SK-N-SH (cell line): ENCODE measurements around the gene VANGL2.

Source experiments
- MXI1 ChIP-seq: IDR thresholded peaks from 2 replicates; pipeline ENCODE4 v1.6.1; 2012; ENCODE audit warnings: mild to moderate bottlenecking, low read depth, low read length, improper control_type of control experiment
- POLR2AphosphoS5 ChIP-seq: IDR thresholded peaks from 2 replicates; pipeline ENCODE4 v1.6.1; 2012; ENCODE audit warnings: low read depth, low read length
- TAF1 ChIP-seq: IDR thresholded peaks from 2 replicates; pipeline ENCODE4 v1.6.1; 2012; ENCODE audit warnings: low read depth, mild to moderate bottlenecking, low read length, moderate library complexity, borderline replicate concordance
- TF ChIP-seq, protein P1 (sequence below): fragments of 200-600 bp; sonication (generic); IDR thresholded peaks from 2 replicates; pipeline ENCODE4 v1.6.1; 2017; ENCODE audit warnings: antibody characterized with exemption, mild to moderate bottlenecking, moderate library complexity

- TF ChIP-seq, protein P1, sequence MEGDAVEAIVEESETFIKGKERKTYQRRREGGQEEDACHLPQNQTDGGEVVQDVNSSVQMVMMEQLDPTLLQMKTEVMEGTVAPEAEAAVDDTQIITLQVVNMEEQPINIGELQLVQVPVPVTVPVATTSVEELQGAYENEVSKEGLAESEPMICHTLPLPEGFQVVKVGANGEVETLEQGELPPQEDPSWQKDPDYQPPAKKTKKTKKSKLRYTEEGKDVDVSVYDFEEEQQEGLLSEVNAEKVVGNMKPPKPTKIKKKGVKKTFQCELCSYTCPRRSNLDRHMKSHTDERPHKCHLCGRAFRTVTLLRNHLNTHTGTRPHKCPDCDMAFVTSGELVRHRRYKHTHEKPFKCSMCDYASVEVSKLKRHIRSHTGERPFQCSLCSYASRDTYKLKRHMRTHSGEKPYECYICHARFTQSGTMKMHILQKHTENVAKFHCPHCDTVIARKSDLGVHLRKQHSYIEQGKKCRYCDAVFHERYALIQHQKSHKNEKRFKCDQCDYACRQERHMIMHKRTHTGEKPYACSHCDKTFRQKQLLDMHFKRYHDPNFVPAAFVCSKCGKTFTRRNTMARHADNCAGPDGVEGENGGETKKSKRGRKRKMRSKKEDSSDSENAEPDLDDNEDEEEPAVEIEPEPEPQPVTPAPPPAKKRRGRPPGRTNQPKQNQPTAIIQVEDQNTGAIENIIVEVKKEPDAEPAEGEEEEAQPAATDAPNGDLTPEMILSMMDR: no peak
- TF ChIP-seq MXI1 (no peak), TAF1 (no peak), POLR2AphosphoS5 (no peak)
These were observed 60.4 kb downstream of the VANGL2 start for GRCh38 chr1:160460683-160461287.
